Right lobe of liver (tissue), 6 donors: ENCODE results near the gene CEP57L1. TPM values are rescaled to one million over a fixed set of nuclear protein-coding genes. Genes with fewer than 3 reads are reported as not detected.
A peak's percentile ranks its signal among the peaks of the same experiment; 100 is the strongest.

Source experiments
- ATAC-seq, 4 donors: fragments of 200-7000 bp; cut with Tn5 transposase; one replicate each; pipeline ENCODE4 v1.9.1; 2020; ENCODE audit warnings: mild to moderate bottlenecking in 4 of 4, moderate library complexity in 4 of 4
- DNase-seq, 3 donors: peaks; one replicate each; pipeline ENCODE4 v3.0.0-alpha.2; 2020
- H3K27ac ChIP-seq, 3 donors: fragments of 200-600 bp; one replicate each; pipeline ENCODE4 v1.8.0; 2022
- H3K27me3 ChIP-seq, 2 donors: fragments of 200-600 bp; one replicate each; pipeline ENCODE4 v1.8.0; 2022
- H3K36me3 ChIP-seq, 4 donors: fragments of 200-600 bp; sonication (generic) in 1 of 4; one replicate each; pipeline versions ENCODE4 v1.5.1 to v1.8.0; 2017 to 2022; ENCODE audit warnings: control low read depth in 1 of 4
- H3K4me1 ChIP-seq, 4 donors: fragments of 200-600 bp; sonication (generic) in 1 of 4; one replicate each; pipeline versions ENCODE4 v1.5.1 to v1.8.0; 2017 to 2022; ENCODE audit warnings: control low read depth in 1 of 4
- H3K4me3 ChIP-seq, 3 donors: fragments of 200-600 bp; one replicate each; pipeline ENCODE4 v1.8.0; 2022
- H3K9me3 ChIP-seq, 4 donors: fragments of 200-600 bp; sonication (generic) in 1 of 4; one replicate each; pipeline versions ENCODE4 v1.5.1 to v1.8.0; 2017 to 2022; ENCODE audit warnings: control low read depth in 1 of 4
- POLR2A ChIP-seq: fragments of 450-650 bp; IDR thresholded peaks from one replicate; pipeline ENCODE4 v1.6.1; 2017; ENCODE audit warnings: antibody characterized with exemption, mild to moderate bottlenecking
- WGBS: methylation state at CpG from one replicate; pipeline ENCODE4 v1.1.6; 2018; ENCODE audit warnings: low coverage, low lambda C conversion rate; ENCODE audit not compliant: insufficient coverage; ENCODE audit errors: missing lambda C conversion rate; 5-methylcytosine and 5-hydroxymethylcytosine counted together
- intact Hi-C, 2 donors: fragments of 100-400 bp; cut with DNase I; formaldehyde crosslinking; loops; one replicate each; pipeline versions ENCODE4 v1.11.2 to v1.14.1; 2022
- total RNA-seq, 6 experiments: library from RNA; depleted of rRNA in 2 of 6; stranded (reverse); fragments of >200 nt in 2 of 6; fragmentation: NEBNext Ultra II Directional in 3 of 6; extraction: Animal tissue kit (Norgen Biotek cat#: 25700) in 3 of 6; gene quantifications; one replicate each; pipeline versions ENCODE4 v1.1.0 to v1.2.4, GENCODE V29; 2016 to 2023
- TF ChIP-seq, protein P1 (sequence below), 4 donors: fragments of 200-600 bp in 3 of 4; fragments of 450-650 bp in 1 of 4; IDR thresholded peaks; one replicate each; pipeline versions ENCODE4 v1.5.1 to v1.8.0; 2016 to 2022; ENCODE audit warnings: antibody characterized with exemption in 4 of 4, mild to moderate bottlenecking in 2 of 4
- donor health status: DM: no; HTN: yes; CAD: no.
- donor health status: DM: no; HTN: no; CAD: no.
- donor health status: DM: no; HTN: no; CAD: no.
- donor health status: DM: no; HTN: yes; CAD: no.
- donor health status: DM: no; HTN: yes; CAD: no.

The CEP57L1 gene
- total RNA-seq, 6 experiments from 2014 or later = 6.3 to 9.5 (median 7.6) TPM

- H3K27me3 ChIP-seq = no peaks in the 10 kb centered on the region
- TF ChIP-seq POLR2A = no peak
- TF ChIP-seq, protein P1, sequence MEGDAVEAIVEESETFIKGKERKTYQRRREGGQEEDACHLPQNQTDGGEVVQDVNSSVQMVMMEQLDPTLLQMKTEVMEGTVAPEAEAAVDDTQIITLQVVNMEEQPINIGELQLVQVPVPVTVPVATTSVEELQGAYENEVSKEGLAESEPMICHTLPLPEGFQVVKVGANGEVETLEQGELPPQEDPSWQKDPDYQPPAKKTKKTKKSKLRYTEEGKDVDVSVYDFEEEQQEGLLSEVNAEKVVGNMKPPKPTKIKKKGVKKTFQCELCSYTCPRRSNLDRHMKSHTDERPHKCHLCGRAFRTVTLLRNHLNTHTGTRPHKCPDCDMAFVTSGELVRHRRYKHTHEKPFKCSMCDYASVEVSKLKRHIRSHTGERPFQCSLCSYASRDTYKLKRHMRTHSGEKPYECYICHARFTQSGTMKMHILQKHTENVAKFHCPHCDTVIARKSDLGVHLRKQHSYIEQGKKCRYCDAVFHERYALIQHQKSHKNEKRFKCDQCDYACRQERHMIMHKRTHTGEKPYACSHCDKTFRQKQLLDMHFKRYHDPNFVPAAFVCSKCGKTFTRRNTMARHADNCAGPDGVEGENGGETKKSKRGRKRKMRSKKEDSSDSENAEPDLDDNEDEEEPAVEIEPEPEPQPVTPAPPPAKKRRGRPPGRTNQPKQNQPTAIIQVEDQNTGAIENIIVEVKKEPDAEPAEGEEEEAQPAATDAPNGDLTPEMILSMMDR (IDR thresholded peaks at IDR 0.05) = no peak
- DNase-seq (no peak), ATAC-seq (no peak)
- no peaks in the 10 kb centered on the region for H3K4me1 ChIP-seq
- intact Hi-C loops = no loop called here
- H3K36me3 ChIP-seq = no peaks in the 10 kb centered on the region
- H3K27ac ChIP-seq = no peak overlapping the region
- H3K9me3 ChIP-seq = no peaks in the 10 kb centered on the region
- WGBS = 78% methylated on average over 2 of the region's 2 CpGs
- no peak overlapping the region for H3K4me3 ChIP-seq
These were observed 25.6 kb upstream of the CEP57L1 start for GRCh38 chr6:109069746-109070145.

- Histone ChIP-seq H3K27ac (no peak overlapping the region), H3K36me3 (no peaks in the 10 kb centered on the region), H3K27me3 (no peaks in the 10 kb centered on the region), H3K4me3 (no peak overlapping the region), H3K4me1 (no peaks in the 10 kb centered on the region), H3K9me3 (no peaks in the 10 kb centered on the region)
- TF ChIP-seq, protein P1 (IDR thresholded peaks at IDR 0.05) = no peak
- no peak for TF ChIP-seq POLR2A
- intact Hi-C loops = no loop called here
- WGBS = 33% methylated on average over 7 of the region's 7 CpGs
- DNase-seq (no peak), ATAC-seq (no peak)
These were observed 24.0 kb upstream of the CEP57L1 start for GRCh38 chr6:109071125-109071917.

GRCh38 chr6:109073344-109074132 is 21.8 kb upstream of the CEP57L1 start:
- no peak for TF ChIP-seq POLR2A
- TF ChIP-seq, protein P1 (IDR thresholded peaks at IDR 0.05) = peak; percentile 59 to 73 (median 65)
- DNase-seq = no peak
- H3K4me1 ChIP-seq = no peaks in the 10 kb centered on the region
- ATAC-seq = peak; percentile 77 to 90 (median 84)
- intact Hi-C loops = no loop called here
- no peaks in the 10 kb centered on the region for H3K36me3 ChIP-seq
- no peak overlapping the region for H3K27ac ChIP-seq
- H3K27me3 ChIP-seq = no peaks in the 10 kb centered on the region
- no peaks in the 10 kb centered on the region for H3K9me3 ChIP-seq
- WGBS = 41% methylated on average over 7 of the region's 7 CpGs
- no peak overlapping the region for H3K4me3 ChIP-seq

DNA sequence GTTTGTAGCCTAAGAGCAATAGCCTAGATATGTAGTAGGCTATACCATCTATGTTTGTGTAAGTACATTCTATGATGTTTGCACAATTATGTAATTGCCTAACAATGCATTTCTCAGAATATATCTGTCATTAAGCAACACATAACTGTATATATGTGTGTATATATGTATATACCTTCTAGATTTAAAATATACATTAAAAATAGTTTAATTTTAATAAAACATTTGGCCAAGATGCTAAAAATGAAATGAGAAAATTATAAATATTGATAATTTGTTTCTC is 21.2 kb upstream of the CEP57L1 start:
- ATAC-seq = no peak
- Histone ChIP-seq H3K4me1 (no peaks in the 10 kb centered on the region), H3K36me3 (no peaks in the 10 kb centered on the region), H3K9me3 (no peaks in the 10 kb centered on the region), H3K27ac (no peak overlapping the region), H3K27me3 (no peaks in the 10 kb centered on the region), H3K4me3 (no peak overlapping the region)
- no peak for DNase-seq
- TF ChIP-seq, protein P1 (IDR thresholded peaks at IDR 0.05) = no peak
- no peak for TF ChIP-seq POLR2A
- intact Hi-C loops = no loop called here
